Breast epithelium (tissue), 4 donors: ENCODE measurements around the gene ASB2. TPM values are rescaled to one million over a fixed set of nuclear protein-coding genes. Genes with fewer than 3 reads are reported as not detected.

ENCODE experiments used
- DNase-seq, 2 donors: peaks; one replicate each; pipeline ENCODE4 v3.0.0-alpha.2; 2019; ENCODE audit warnings: low spot score in 2 of 2
- H3K27ac ChIP-seq, 2 donors: fragments of 200-600 bp; sonication (generic) in 1 of 2; one replicate each; pipeline ENCODE4 v1.5.1; 2016 to 2019; ENCODE audit warnings: mild to moderate bottlenecking in 1 of 2
- H3K27me3 ChIP-seq, 2 donors: fragments of 200-600 bp; sonication (generic) in 1 of 2; one replicate each; pipeline versions ENCODE4 v1.5.1 to v1.6.0; 2017 to 2019; ENCODE audit warnings: control low read depth in 1 of 2, mild to moderate bottlenecking in 1 of 2
- H3K36me3 ChIP-seq: fragments of 200-600 bp; one replicate; pipeline ENCODE4 v1.5.1; 2019
- H3K4me1 ChIP-seq, 2 donors: fragments of 200-600 bp; sonication (generic); one replicate each; pipeline ENCODE4 v1.5.1; 2016 to 2019; ENCODE audit warnings: control low read depth in 1 of 2
- H3K4me3 ChIP-seq, 3 donors: fragments of 200-600 bp; sonication (generic); 1 replicate in 2 of 3; 2 replicates in 1 of 3; pipeline ENCODE4 v1.5.1; 2016 to 2019; ENCODE audit warnings: mild to moderate bottlenecking in 3 of 3, moderate library complexity in 2 of 3
- H3K9me3 ChIP-seq, 2 donors: fragments of 200-600 bp; sonication (generic) in 1 of 2; one replicate each; pipeline ENCODE4 v1.5.1; 2016 to 2019; ENCODE audit warnings: control low read depth in 1 of 2
- POLR2A ChIP-seq: fragments of 450-650 bp; IDR thresholded peaks from one replicate; pipeline ENCODE4 v1.6.1; 2016; ENCODE audit warnings: antibody characterized with exemption, mild to moderate bottlenecking, moderate library complexity
- POLR2AphosphoS5 ChIP-seq, 3 donors: sonication (generic); formaldehyde crosslinking; IDR thresholded peaks; one replicate each; pipeline ENCODE4 v1.6.1; 2017; ENCODE audit warnings: antibody characterized with exemption in 3 of 3
- intact Hi-C: fragments of 100-400 bp; cut with DNase I; formaldehyde crosslinking; loops from one replicate; pipeline ENCODE4 v1.15.1; 2023; ENCODE audit warnings: low total_unique reads
- total RNA-seq, 3 donors: library from RNA; depleted of rRNA; stranded (reverse); fragments of >200 nt; gene quantifications; one replicate each; pipeline ENCODE4 v1.1.0, GENCODE V29; 2016
- TF ChIP-seq, protein P1 (sequence below), 3 donors: fragments of 450-650 bp; IDR thresholded peaks; one replicate each; pipeline ENCODE4 v1.5.1; 2016 to 2017; ENCODE audit warnings: antibody characterized with exemption in 3 of 3, mild to moderate bottlenecking in 3 of 3, moderate library complexity in 3 of 3

The ASB2 gene, protein sequence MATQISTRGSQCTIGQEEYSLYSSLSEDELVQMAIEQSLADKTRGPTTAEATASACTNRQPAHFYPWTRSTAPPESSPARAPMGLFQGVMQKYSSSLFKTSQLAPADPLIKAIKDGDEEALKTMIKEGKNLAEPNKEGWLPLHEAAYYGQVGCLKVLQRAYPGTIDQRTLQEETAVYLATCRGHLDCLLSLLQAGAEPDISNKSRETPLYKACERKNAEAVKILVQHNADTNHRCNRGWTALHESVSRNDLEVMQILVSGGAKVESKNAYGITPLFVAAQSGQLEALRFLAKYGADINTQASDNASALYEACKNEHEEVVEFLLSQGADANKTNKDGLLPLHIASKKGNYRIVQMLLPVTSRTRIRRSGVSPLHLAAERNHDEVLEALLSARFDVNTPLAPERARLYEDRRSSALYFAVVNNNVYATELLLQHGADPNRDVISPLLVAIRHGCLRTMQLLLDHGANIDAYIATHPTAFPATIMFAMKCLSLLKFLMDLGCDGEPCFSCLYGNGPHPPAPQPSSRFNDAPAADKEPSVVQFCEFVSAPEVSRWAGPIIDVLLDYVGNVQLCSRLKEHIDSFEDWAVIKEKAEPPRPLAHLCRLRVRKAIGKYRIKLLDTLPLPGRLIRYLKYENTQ
- 1 to 10 TPM in 2 of 3 donors, not detected in 1; 1.3 to 2.0 TPM for total RNA-seq

DNA sequence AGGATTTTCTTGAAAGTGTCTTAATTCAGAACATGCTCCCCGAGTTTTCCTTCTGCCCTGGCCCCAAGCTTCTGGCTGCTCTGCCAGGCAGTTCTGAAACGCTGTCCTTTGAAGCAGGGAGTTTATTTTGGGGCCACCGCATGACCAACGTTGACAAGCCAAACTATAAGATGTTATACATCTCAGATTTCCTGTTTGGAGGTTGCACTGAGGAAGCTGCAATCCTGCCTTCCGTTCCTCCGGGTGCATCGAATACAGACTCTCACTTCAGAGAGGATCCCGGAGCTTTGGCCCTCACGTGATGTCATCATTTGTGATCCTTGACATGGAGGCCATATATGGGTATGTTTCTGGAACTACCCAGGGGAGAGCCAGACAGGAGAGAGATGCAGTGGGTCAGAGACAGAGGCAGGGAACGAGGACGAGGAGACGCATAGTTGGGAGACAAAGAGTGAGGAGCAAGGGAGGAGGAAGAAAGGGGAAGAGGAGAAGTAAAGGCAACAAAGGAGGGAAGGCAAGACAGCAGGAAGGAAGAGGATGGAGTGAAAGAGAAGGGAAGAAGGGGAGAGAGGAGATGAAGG is at the start of gene ASB2:
ASB2 (minus strand) TSS at position 94 of the 581 bp plus-strand sequence. CDS start 12,031 bp downstream, outside the sequence.
- Histone ChIP-seq H3K4me1 (peaks cover 0 to 5% of the 10 kb centered on the region in 2 donors), H3K36me3 (no peaks in the 10 kb centered on the region)

DNA sequence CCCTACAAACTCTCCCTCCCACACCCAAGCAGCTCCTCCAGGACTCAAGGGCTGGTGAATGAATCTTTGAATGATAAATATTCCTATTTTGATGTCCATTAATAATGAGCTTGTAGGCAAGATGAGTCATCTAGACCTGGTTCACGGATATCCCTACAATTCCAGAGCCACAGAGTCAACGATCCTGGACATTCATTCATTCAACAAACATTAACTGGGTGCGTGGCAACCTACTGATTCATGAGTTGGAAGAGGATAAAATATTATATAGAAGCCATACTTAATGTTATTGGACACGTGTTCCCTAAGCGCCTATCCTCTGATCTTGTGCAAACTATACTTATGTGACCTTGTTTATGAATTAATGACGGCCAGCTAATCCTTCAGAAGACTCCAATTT is 49.4 kb upstream of the ASB2 start:
- no peaks in the 10 kb centered on the region for H3K36me3 ChIP-seq
- TF ChIP-seq, protein P1, sequence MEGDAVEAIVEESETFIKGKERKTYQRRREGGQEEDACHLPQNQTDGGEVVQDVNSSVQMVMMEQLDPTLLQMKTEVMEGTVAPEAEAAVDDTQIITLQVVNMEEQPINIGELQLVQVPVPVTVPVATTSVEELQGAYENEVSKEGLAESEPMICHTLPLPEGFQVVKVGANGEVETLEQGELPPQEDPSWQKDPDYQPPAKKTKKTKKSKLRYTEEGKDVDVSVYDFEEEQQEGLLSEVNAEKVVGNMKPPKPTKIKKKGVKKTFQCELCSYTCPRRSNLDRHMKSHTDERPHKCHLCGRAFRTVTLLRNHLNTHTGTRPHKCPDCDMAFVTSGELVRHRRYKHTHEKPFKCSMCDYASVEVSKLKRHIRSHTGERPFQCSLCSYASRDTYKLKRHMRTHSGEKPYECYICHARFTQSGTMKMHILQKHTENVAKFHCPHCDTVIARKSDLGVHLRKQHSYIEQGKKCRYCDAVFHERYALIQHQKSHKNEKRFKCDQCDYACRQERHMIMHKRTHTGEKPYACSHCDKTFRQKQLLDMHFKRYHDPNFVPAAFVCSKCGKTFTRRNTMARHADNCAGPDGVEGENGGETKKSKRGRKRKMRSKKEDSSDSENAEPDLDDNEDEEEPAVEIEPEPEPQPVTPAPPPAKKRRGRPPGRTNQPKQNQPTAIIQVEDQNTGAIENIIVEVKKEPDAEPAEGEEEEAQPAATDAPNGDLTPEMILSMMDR (IDR thresholded peaks at IDR 0.05): no peak
- TF ChIP-seq POLR2A (no peak), POLR2AphosphoS5 (IDR thresholded peaks at IDR 0.05) (no peak)
- H3K9me3 ChIP-seq: no peaks in the 10 kb centered on the region
- peak overlapping the region in 2 of 3 donors; percentile 76 to 97 for H3K4me3 ChIP-seq
- no peaks in the 10 kb centered on the region for H3K4me1 ChIP-seq
- H3K27me3 ChIP-seq: no peaks in the 10 kb centered on the region
- H3K27ac ChIP-seq: no peak overlapping the region
- intact Hi-C loops: loop anchor here (2.0 kb wide), 1 partner anchor 77 kb away; no protein-coding TSS in a partner anchor
- DNase-seq: no peak

More for the DNA sequence above, at the start of gene ASB2:
- H3K9me3 ChIP-seq: no peaks in the 10 kb centered on the region
- intact Hi-C loops: no loop called here
- DNase-seq: peak in 1 of 2 donors; percentile 35
- no peaks in the 10 kb centered on the region for H3K27me3 ChIP-seq
- TF ChIP-seq POLR2AphosphoS5 (IDR thresholded peaks at IDR 0.05) (no peak), POLR2A (no peak)
- TF ChIP-seq, protein P1 (IDR thresholded peaks at IDR 0.05): no peak
- H3K27ac ChIP-seq: peak within 1 kb of the TSS in 1 of 2 donors; percentile 61
- H3K4me3 ChIP-seq: peak within 1 kb of the TSS; percentile 0 to 54 (median 5)

DNA sequence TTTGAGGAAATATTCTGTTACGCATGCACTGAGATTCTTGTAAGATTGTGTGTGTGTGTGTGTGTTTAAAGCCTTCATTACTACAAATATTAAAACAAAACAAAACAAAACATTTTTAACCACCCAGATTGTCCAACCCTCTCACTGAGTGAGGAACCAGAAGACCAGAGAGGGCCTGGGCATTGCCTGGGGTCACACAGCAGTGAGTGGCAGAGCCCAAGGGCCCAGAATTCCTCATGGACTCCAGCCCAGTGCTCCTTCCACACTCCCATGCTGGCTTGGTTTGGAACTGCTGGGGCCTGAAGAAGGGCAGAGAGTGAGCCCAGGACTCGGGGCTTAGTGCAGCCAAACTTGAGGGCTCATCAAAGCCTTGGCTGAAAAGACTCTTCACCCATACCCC is 48.2 kb upstream of the ASB2 start:
- no peaks in the 10 kb centered on the region for H3K4me1 ChIP-seq
- DNase-seq: no peak
- no peak for TF ChIP-seq POLR2AphosphoS5 (IDR thresholded peaks at IDR 0.05)
- TF ChIP-seq, protein P1 (IDR thresholded peaks at IDR 0.05): no peak
- TF ChIP-seq POLR2A: no peak
- intact Hi-C loops: no loop called here
- no peaks in the 10 kb centered on the region for H3K36me3 ChIP-seq
- no peaks in the 10 kb centered on the region for H3K9me3 ChIP-seq
- H3K27ac ChIP-seq: no peak overlapping the region
- H3K27me3 ChIP-seq: no peaks in the 10 kb centered on the region
- H3K4me3 ChIP-seq: no peak overlapping the region

DNA sequence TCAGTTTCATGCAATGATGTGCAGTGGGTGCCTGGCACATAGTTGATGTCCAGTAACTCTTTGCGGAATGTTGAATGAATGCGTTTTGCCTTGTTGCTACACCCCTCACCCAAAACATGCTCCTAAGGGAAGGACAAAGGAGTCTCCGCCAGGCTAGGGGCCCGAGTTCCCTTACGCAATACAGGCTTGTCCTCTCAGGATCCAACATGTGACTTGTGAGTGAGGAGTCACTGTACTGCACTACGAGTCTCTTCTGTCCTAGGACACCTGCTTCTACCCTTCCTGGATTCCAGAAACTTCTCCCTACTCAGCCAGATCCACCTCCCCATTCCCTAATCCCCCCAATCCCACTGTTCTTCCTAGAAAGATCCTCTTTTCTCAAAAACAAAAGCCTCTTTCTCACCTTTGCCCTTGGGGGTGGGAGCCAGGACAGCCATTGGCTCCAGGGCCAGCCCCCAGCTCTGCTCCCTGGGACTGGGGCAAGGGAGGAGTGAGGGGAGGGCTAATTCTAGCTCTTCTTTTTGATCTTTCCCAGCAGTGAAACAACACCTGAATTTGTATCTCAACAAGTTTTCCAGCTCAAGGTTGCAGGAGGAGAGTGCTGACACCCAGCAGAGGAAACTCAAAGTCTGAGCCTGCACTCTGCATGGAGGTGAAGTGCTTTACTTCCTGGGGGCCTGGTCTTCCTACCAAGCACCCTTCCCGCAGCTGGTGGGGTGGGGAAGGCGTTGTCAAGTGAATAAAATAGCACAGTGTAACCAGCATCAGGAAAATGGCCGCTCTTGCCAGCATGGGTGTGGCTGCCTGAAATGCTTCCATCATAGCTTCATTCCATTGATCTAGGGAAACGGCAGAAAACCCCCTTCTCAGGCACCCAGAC is 46.4 kb upstream of the ASB2 start:
- DNase-seq: no peak
- Histone ChIP-seq H3K4me3 (no peak overlapping the region), H3K27ac (no peak overlapping the region), H3K36me3 (no peaks in the 10 kb centered on the region), H3K9me3 (no peaks in the 10 kb centered on the region), H3K27me3 (no peaks in the 10 kb centered on the region), H3K4me1 (no peaks in the 10 kb centered on the region)
- intact Hi-C loops: no loop called here
- TF ChIP-seq POLR2A (no peak), POLR2AphosphoS5 (IDR thresholded peaks at IDR 0.05) (no peak)
- TF ChIP-seq, protein P1 (IDR thresholded peaks at IDR 0.05): no peak
